GM19043 (cell line): ENCODE measurements around the gene MAF.
A peak's percentile ranks its signal among the peaks of the same experiment; 100 is the strongest.

Experiments
- ATAC-seq: cut with Tn5 transposase; IDR thresholded peaks from one replicate; pipeline ENCODE4 v1.9.1; 2021; ENCODE audit warnings: low read depth; ENCODE audit not compliant: unreplicated experiment

The MAF gene

DNA sequence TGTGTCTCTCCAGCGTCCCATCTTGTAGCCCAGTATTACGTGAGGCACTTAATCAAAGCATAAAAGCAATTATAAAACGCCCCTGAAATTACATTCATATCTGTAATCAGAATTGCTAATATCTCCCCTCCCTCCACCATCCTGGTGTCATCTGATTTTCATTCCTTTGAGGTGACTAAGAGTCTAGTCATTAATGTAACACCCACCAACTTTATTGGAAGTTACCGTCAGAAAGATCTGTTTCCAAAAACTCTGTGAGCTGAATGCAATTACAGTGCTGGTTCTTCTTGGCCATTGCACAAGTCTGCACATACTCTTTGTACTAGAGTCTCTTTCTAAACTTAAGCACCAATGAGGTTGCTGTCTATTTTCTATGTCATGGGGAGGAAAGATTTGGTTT, 12.5 kb upstream of the MAF start:
- no peak for ATAC-seq

DNA sequence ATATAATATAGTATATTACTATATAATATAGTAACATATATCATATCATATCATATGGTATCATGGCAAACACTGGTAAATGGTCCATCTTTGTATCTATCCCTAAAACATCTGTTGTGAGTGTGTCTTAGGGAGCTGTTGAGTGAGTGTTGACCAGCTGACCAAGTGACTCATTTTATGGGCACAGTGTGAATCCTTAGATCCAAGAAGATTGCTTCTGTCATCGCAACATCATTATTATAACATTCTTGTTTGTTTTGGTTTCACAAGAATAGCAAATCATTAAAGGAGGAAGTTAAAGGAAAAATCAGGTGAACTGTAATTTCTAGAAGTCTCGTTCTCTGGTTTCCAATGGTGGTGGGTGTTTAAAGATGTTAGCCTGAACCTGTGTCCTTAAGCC, 11.7 kb upstream of the MAF start:
- no peak for ATAC-seq

DNA sequence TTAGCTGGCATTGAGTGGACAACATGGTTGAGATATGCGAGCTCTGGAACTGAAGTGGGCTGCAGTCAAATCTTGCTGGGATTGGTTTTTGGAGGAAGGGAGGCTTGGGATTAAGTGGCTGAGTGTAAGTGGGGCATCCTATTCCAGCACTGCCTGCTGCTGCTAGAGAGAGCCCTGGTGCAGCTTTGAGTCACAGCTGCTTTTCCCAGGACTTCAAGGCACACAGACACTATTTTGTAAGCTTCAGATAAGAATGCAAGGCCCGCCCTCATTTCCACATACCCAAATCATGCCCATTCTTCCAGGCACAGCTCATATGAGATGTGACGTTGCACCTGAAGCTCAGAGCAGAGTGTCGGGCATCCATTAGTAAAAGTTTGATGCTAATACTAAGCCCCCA, 10.2 kb upstream of the MAF start:
- no peak for ATAC-seq

DNA sequence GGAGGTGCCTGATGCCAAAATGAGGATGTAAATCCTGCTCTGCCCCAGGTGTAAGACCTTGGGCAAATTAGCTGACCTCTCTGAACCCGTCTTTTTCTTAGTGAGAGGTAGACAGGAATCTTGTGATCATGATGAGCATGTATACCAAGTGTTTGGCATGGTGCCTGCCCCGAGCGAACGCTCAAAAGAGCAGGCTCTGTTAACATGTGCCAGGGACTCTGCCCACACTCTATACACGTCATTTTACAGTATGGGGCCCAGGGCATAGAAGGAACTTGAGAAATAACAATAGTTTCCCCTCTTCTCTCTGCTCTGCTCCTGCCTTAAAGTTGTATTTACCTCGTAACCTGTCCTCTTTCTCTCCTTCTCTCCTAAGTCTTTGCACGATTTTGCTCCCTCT, 9.3 kb upstream of the MAF start:
- ATAC-seq, result no peak

DNA sequence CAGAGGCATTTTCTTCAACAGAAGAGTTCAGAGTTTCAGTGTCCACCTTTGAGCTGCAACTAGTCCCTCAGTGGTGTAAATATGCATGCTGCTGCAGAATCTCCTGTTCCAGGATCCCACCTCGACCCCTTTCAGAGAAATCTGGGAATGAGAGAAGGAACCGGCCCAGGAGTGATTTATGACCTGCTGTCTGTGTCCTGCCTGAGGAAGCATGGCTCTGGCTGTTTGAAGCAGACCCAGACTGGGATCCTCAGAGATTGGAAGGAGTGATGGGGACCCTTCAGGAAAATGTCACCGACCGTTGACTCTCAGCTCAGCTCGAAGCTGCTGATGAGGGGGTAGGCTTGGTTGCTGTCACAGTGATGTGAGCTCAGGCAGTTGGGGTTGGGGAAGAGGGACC, 8.4 kb upstream of the MAF start:
- no peak for ATAC-seq

DNA sequence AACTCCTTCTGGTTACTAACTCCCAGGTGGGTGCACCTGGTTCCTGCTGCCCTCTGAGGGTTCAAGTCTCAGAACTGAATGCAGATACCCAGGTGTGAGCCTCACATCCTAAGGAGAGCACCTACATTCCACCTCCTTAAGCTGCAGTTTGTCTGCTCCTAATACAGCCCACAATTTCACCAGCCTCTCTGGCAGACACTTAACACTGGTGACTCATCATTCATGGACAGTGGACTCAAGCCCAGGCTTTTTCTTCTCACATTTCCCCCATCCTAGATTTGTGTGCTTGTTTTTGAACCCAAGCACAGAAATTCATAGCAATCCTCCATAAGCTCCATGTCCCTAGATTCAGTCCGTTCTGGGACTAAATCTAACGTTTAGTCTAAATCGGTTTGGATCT, 7.0 kb upstream of the MAF start:
- ATAC-seq, result no peak

DNA sequence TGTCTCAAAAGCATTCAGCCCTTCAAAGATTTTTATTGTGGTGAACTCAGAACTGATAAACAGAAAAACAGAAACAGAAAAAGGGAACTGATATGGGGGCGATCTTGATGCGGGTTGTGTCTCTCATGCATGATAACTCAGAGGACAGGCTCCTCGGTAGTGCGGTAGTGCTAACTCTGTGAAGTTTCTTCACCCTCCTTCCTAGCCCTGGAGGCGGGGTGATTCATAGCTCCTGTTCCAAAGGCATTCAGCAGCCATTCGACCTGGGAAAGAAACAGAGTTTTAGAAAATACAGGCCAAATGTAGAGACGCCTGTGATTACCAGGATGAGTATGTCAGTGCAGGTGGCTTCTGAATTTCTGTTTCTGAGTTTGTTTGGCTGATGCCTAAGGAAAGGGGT, 5.5 kb upstream of the MAF start:
- peak; percentile 64 for ATAC-seq

DNA sequence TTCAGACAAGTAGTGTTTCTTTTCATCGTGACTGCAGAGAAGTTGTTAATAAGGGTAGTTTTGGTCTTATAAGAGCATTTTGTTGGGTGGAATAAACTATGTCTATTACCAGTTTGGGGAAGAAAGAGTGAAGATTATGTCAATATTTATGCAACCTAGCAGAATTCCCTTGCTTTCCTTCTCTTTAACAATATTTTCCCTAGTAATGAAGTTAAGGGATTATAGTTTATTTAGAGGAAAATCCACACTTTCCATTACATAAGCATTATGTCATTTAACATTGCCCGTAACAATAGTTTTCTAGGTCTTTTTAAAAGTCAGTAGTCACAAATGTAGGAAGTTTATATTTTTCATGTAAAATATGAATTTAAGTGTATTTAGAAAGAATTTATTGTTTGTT, 2.5 kb upstream of the MAF start:
- no peak for ATAC-seq

DNA sequence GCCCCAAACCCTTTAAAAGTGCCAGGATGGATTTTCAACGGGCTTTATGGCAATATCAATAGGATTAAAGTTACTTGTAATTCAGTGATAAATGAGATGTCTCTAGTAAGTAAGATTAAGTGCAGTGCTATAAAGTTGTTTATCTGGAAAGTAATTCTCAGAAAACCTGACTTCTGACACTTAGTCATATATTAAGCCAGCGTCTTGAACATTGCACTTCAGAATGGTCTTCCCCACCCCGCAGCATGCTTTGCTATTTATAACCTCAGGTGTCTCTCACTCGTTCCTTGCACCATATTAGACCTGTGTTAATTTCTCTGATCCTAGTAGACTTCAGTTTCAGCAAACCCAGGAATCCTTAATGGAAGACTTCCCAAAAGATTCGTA, 2.1 kb upstream of the MAF start:
- ATAC-seq, result no peak

DNA sequence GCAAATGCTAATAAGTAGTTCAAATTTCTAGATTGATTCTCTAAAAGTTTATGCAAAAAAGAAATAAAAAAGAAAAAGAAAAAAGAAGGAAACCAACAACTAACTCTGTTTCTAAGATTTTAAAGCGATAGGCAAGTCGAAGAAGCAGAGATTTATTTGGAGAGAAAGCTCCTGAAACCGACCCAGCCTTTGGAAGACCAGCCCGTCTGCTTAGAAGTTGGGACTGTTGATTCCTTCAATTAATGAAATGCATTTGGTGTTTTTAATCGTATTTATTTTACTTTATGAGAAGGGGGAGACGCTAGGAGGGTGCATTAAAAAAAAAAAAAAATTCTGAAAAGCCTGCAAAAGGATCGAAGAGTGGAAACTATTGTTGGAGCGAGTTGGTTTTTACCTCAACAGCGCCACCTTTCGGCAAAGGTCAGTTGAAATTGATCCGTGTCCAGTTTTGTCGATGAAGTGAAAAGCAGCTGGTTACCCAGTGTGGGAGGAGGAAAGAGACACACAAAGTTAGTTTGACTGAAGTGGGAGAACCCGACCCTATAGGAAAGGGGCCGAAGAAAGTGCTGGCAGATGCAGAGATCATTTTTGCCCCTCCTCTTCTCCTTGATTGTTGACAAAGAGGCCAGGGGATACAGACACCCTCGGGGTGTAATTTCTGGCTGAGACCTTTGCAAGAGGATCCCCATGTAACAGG, 1.5 kb upstream of the MAF start:
- ATAC-seq, result no peak

DNA sequence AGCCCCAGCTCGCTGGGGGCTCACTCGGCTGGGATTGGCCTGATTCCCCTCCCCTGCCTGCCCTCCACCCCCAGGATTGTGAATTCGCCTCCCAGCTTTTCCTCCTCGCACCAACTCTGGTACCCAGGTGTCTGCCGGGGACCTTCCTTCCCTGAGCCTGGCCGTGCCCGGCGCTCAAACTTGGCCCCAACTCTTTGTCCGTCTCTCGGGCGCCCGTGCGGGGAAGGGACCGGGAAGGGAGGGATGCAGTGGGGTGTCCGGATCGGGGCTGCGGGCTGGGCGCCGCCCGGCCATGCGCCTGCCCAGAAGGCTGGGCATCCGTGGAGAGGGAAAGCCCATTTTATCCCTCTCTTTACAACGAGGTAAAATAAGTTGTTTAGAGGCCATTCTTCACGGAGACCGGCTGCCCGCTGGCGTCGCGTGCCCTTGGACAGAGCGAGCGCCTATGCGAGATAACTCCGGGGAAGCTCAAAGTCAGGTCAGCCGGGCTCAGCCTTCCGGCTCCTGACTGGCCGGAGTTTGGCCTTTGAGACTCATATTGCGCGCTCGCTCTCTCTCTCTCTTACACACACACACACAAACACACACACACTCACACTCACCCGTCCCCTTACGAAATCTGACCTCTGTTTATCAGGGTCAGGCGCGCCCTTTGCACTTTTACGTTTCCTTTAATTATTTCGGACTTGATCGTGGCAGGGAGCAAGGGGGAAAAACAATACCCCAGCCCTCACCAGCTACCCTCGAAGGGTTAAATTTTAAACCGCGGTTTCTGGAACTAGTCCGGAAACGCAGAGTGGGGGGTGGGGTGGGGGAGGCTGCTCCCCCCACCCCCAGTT, 774 bp upstream of the MAF start:
- no peak for ATAC-seq

DNA sequence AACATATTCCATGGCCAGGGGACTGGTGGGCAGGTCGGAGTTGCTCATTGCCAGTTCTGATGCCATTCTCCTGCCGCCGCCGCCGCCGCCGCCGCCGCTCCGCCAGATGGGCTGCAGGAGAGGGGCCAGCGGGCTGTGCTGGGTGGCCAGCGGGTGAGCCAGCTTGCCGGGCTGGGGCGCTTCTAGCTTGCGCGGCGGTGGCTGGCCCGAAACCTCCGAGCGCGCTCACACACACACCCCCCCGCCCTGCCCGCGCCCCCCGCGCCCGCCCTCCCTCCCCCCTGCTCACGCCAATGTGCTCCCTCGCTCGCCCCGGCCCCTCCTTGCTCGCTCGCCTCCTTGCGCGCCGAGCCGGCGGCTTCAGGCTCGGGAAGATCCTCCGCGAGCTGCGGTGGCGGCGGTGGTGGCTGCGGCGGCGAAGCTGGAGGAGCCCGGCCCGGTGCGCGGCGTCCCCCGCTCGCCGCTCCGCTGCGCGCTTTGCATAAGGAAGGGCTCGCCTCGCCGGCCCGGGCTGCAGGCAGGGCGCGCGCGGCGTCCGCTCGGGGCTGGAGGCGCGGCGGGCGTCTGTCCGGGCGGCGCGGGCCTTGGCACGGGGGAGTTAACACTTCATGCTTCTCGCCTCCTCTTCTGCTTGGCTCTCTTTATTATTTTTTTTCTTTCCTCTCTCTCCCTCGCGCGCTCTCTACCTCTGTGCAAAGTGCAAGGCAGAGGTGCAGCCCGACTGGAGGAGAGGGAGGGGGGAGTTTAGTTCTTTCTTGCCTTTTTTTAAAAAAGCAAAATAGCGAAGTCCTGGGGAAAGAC, 500 bp downstream of the MAF start:
- ATAC-seq, result no peak

DNA sequence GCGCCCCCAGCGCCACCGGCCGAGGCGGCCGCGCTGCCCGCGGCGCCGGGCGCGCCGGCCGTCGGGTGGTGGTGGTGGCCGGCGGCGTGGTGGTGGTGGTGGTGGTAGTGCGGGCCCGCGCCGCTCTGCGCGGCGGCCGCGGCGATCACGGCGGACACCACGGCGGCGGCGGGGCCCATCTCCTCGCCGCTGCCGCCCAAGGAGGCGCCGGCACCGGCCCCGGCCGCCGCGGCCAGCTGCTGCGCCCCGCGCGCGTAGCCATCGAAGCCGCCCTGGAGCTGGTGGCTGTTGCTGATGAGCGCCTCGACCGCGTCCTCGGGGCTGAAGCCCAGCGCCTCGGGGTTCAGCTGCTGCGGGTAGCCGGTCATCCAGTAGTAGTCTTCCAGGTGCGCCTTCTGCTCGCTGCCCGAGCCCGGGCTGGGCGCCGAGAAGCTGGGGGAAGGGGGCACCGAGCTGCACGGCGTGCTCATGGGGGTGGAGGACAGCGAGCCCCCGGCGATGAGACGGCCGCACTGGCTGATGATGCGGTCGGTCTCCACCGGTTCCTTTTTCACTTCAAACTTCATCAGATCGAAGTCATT, 1.2 kb downstream of the MAF start:
- no peak for ATAC-seq

DNA sequence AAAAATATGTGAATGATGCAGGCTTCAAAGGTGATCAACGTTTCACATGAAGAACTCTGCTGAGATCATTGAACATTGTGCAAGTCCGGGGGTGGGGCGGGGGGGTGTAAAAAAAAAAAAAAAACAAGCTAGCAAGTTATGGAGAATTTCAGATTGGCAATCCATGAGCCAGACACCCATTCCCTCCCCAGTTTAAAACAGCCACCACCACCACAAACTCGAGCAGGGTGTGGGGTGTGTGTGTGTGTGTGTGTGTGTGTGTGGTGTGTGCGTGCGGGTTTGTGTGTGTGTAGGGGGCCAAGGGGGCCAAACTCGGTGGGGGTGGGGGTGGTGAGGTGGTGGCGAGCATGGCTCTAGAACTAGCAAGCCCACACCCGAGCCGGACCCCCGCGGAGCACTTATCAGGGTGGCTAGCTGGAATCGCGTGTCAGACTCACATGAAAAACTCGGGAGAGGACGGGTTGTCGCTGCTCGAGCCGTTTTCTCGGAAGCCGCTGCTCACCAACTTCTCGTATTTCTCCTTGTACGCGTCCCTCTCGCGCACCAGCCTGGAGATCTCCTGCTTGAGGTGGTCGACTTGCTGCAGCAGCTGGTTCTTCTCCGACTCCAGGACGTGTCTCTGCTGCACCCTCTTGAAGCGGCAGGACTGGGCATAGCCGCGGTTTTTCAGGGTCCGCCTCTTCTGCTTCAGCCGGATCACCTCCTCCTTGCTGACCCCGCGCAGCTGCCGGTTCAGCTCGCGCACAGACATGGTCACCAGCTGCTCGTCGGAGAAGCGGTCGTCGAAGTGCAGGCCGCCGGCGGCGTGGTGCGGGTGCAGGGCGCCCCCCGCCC, 2.0 kb downstream of the MAF start:
- ATAC-seq, result no peak

DNA sequence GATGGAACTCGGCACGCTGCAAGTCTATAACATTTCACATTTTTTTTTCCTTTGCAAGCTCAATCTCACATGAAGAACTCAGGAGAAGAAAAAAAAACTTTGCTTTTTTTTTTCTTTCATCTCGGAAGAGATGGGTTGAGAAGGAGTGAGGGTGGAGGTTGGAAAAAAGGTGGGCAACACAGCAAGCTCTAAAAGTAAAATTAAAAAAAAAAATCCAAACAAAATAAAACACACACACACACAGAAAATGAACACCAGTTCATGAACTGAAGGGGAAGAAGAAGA, 2.5 kb downstream of the MAF start:
- ATAC-seq, result no peak

DNA sequence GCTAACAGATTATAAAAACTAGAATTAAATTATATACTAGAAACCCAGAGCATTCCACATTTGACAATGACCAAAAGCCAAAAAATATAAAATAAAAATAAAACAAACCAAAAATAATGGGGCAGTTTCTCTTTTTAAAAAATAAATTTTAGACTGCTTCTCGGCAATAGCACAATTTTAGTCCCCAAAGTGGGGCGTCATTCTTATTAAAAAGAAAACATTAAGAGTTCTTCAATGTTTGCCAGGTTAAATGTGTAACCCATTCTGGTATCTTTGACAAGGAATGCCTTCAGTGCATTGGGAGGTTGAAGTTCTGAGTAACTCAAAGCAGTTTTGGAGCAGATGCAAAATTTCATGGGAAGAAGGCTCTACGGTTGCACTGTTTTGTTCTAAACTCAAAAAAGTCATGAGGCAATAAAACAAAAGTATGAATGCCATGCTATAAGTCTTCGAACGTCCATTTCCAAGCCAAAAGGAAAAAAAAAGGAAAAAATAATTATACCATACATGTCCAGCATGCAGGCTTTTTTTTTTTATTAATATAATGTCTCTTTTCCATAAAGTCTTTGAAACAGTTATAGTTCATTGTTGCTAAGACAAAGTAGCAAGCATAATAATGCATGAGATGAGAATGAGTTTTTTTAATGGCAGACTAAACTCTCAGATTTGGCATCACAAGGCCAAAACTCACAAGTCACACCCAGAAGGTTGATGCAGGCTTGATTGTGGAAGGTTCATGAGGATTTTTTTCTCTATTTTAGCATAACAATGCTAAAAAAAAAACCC, 3.1 kb downstream of the MAF start:
- ATAC-seq, result no peak

DNA sequence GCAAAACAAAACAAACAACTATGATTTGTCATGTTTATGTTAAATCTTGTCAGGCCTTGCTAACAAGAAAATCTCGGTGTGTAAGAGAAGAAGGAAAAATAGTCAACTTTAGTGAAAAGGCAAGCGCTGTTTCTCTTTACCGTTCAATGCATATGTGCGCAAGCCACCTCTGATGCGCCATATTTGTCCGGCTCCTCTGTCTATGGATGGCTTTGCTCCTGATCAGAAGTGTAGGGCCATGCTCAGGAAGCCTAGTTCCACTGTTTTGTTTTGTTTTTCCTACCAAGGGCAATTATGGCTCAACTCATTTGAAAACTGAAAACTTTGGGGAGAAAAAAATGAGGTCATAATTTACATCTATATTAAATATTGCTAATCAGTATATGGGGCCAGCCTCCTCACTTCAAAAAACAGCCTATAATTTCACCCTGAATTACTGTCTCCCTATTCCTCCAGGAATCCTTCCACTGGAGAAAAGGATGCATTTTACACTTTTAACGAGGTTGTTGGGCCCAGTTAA, 4.5 kb downstream of the MAF start:
- ATAC-seq, result no peak

DNA sequence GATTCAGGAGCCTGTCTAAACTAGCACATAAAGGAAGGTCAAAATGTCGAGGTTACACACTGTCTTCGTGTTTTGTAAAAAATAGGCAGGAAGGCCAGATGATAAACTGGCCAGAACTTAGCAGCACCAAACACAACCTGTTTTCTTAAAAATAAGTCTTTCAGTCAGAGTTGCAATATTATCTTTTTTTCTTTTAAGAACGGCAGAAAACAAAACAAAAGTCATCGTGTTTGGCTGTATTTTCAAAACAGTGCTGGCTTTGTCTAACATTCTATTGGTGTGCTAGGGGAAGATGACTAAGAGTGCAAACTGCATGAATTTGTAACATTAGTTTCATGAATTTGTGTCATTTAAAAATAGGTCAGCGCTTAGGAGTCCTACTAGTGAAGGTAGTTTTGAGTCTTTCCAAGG, 5.3 kb downstream of the MAF start:
- no peak for ATAC-seq

DNA sequence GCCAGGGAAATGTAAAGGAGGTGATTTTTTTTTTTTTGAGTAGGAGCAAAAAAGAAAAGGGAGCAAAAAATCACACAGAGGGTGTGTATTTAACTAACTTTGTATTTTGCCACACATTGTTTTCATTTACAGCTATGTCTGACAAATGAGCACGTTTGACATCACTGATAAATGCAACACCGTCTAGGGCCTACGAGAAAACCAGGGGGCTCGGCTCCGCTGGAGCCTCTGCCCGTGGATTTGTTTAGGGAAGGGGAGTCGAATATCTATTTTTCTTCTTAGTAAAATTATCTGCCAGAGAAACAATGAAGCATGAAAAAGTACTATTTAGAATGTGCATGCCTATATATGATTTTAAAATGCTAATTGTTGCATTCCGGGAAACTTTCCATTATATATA, 6.8 kb downstream of the MAF start:
- ATAC-seq, result no peak
